HG03135 (cell line): ENCODE measurements around the gene RBM19.

Experiments
- ATAC-seq: cut with Tn5 transposase; IDR thresholded peaks from one replicate; pipeline ENCODE4 v1.9.1; 2021; ENCODE audit warnings: mild to moderate bottlenecking, moderate library complexity; ENCODE audit not compliant: unreplicated experiment

RBM19 gene

GRCh38 chr12:113860950-113861349 is 105.2 kb downstream of the RBM19 start:
- ATAC-seq = no peak

DNA sequence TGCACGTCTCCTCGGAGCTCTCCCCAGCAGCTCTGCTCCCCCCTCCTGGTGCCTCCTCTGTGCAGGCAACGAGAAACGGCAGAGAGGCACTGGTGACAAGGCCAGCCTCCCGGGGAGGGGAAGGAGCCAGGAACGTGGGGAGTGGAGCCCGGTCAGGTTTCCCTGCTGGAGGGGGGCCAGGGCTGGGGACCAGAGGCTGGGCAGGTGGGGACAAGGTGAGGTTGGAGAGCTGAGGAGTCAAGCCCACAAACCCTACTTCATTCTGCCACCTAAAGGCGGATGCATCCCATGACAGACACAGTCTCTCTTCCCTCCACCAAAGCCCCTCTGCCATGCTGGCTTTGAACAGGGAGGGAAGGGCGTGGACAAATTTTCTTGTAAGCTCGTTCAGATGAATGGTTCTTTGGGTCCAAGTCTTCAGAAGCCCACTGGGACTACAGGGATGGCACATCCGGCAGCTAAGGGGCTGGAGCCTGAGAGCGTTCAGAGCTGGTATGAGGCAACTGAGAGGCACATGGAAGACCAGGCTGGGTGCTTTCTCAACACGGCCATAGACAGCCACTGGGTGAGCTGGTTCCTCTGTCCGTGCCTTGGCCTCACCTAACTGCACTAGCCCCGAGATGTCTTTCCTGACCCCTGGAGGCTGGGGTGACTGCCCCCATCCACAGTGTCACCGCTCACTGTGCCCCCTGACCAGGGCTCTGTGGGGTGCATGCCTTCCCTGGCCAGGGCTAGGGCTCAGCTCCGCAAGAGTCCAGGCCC is 105.9 kb downstream of the RBM19 start:
- ATAC-seq = no peak

DNA sequence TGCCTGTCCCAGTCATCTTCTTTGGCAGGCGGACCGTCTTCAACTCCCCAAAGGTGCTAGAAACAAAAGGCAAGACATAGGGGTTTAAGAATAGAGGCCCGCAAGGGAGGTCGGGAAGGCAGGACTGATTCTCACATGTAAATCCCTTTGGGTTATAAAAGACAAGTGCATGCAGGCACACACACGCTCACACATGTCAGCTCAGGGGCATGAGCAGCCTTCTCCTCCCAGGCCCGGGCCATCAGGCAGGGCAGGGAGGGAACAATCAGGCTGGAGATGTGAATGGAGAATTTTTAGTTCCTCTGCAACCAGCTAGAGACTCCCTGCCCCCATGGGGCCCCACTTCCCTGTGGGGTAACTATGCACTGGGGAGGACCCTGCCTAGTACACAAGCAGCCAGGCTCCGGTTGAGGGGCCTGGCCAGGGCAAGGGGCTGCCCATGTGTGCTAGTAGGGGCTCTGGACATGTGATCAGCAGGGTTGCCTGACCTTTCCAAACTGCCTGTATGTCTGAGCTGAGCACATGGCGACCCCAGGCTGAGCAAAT is 107.2 kb downstream of the RBM19 start:
- ATAC-seq = no peak

DNA sequence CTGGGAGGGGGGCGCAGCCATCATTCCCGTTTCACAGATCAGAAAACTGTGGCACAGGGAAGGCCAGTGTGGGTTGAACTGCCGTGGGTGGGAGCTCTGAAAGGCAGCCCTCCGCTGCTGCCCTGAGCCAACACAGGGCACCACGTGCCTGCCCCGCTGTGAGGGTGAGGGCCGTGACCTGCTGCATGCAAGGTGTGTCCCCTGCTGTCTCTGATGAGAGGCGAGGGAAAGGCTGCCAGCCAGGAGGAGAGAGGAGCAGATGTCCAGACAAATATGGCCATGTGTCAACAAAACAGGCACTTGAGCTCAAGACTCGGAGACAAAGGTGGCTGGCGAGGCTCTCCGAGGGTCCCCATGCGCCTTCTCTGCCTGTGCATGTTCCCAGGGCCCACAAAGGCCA is 108.8 kb downstream of the RBM19 start:
- no peak for ATAC-seq

DNA sequence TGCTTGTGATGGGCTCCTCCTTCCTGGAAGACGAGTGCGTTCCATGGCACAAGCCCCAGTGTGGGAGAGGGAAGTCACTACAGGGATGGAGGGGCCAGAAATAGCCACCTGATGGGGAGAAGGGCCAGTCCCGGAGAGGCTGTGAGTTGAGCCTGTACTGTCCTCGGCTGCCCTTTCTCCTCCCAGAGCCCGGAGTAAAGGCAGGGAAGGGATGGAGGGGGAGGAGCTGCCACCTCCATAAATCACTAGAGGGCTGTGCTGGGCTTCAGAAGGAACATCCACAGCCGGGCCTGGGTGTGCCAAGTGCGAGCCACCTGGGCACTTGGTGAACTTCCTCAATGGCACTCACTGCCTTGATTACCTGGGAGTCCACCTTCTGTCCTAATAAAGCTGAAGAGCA is 110.1 kb downstream of the RBM19 start:
- no peak for ATAC-seq

DNA sequence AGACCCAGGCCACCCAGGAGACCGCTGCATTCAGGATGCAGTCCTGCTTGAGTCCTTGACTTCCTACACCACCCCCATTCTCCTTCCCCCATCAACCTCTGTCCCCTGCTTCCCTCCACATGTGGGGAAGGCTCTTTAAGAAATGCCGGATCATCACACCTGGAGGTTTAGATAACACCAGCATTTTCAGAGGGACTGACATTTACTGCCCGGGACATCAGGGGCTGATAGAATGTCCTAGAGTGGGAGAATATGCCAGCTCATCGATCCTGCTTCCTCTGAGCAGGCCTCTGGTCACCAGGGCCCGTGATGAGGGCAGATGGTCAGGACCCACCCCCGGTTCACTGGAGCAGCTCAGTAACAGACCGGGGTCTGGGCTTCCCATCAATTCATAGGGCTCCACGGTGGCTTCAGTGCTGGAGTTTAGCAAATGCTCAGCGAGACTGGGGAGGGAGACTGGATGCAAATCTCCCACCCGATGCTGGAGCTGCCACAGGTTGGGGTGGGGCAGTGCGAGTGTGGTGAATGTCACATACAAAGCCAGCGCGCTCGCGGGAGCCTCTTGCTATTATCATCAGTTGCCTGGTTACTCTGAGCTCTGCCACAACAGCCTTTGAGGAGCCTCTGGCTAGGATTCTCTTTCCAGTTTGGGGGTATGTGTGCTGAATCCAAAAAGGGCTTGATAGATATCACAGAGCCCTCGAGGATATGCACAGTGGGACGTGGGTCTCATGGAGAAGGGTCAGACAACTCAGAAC is 111.6 kb downstream of the RBM19 start:
- ATAC-seq = no peak

DNA sequence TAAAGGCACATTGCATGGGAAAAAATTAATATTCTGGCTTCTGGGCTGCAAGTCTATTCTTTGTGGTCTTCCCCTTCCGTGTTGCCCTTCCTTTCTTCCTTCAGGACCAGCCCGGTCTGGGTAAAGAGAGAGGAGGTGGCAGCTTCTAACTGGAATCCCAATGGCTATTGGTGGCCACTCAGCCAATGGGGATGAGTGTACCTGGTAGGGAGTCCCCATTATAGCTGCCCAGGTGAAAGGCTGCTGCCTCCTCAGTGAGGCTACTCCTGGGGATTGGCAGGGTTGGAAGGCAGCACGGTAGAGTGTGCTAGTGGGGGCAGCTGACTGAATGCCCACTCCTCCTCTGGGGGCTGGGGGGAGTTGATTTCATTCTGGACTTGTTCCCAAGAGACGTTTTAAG is 112.6 kb downstream of the RBM19 start:
- ATAC-seq = no peak

DNA sequence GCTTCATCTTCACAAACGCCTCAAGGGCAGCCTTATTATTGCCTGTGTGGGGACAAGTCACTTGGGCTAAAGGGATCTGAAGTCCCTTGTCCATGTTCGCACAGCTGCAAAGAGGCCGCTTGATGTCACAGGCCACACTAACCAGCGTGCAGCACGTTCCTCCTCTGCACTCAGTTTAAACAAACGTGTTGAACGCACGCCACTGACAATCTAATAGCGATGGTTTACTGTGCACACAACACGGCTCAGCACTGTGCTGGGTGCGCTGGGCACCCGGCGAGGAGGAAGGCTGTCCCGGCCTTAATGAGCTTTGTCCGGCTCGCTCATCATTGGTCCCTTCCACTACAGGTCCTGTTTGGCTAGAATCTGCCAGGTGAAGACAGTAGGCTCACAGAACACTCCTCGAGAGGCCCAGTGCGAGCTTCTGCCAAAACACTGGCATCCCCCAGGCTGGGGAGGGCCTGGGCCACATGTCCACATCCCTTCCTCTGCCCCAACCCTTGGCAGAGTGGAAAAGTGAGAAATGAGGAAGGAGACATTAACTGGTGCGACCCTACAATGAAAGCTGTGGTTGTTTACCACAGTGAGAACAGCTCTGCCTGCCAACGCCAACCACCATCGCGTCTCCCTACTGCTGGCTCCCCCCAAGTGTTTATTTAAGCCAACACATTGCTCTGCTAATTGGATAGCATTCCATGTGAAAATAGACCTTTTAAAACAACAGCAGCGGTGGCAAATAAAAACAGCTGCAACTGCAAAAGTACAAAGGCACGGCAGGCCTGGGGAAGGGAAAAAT is 113.2 kb downstream of the RBM19 start:
- no peak for ATAC-seq

DNA sequence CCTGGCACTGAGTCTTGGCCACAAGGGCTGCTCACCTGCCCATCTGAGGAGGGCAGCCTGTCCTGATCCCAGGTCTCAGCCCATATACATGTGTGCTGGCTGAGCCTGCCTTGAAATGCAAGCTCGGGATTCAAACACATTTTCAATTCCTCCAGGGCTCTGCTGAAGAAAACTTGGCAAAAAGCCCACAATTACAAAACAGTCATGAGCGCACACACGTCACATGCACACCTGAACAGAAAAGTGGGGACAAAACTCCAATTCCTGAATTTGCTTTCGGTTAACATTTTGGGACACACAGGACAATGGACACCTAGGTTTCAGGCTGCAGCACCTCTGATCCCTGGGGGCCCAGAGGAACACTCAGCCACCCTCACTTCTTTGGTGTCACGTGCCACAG is 113.9 kb downstream of the RBM19 start:
- no peak for ATAC-seq

DNA sequence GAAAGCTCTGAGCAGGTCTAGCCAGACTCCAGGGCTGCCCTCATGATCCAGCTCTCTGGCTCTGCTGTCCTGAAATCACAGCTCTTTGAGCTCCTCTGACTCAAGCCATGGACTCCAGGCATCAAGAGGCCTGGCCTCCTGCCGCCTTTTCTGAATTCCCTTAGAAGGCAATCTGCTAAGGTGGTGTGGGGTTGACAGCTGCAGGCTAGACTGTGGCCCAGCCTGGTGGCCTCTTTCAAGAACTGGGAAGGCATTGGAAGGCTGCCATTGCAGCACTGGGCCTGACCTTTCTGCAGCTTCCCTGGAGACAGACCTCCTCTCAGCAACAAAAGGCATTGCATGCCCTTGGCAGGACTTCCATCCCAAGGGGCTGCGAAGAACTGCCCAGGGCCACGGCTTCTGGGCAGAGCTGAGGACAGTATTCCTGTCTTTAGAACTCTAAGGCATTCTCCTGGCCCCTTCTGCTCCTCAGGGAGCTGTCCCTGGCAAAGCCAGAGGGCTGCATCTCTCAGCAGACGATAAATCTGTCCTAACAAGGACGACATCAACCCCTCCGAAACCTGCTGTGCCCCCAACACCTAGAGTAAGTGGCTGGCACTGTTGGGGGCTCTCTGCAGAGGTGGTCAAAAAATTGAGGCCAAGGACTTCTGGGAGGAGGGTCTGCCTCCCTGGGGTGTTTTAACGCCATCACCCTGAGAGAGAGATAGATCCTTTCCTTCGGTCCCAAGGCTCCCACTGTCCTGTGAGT is 115.6 kb downstream of the RBM19 start:
- no peak for ATAC-seq

DNA sequence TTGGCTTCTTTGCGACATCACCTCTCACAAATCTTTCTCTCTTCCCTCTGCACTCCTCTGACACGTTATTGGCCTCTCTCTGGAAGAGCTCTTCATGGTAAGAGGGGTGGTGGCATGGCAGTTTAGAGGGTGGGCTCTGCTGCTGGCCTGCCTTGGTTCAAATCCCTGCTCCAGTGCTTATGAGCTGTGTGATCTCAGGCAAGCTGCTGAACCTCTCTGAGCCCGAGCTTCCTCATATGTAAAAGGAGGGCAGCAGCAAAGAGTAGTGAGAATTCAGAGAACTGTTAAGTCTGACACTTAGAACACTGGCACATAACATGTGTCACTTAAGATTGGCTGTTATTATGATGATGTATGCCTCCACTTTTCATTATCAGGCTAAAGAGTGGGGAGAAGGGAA is 118.3 kb downstream of the RBM19 start:
- no peak for ATAC-seq

DNA sequence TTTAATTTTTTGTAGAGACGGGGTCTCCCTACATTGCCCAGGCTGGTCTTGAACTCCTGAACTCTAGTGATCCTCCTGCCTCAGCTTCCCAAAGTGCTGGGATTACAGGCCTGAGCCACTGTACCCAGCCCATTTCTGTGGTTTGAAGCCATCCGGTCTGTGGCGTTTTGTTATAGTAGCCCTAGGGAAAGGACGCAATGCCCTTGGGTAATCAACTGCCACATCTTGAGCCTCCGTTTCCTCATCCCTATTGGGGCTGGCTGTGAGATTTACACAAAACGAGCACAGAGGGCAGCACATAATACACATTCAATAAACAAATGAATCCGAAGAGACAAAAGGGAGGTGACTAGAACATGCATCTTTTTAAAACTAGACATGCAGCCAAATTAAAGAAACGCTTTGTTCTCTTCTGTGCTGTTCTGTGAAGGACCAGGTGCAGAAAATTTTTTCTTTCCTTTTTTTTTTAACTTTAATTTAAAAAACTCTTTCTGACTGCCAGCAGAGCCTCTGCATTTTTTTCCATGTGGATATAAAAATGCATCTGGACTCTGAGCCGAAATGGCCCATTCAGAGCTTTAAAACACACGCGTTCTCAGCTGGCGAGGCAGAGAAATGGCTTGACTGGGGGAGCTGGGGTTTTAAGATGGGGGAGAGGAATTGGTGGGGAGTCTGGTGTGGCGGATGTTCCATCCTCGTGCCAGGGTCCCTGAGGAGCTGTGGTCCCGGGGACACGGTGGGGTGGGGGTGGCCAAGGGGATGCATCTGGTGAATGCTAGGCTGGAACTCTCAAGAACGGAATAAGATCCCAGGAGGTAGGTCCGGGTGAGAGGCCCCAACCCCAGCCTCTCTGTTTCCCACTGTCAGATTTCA is 119.0 kb downstream of the RBM19 start:
- ATAC-seq = no peak

GRCh38 chr12:113845900-113846674 is 120.0 kb downstream of the RBM19 start:
- ATAC-seq = no peak

DNA sequence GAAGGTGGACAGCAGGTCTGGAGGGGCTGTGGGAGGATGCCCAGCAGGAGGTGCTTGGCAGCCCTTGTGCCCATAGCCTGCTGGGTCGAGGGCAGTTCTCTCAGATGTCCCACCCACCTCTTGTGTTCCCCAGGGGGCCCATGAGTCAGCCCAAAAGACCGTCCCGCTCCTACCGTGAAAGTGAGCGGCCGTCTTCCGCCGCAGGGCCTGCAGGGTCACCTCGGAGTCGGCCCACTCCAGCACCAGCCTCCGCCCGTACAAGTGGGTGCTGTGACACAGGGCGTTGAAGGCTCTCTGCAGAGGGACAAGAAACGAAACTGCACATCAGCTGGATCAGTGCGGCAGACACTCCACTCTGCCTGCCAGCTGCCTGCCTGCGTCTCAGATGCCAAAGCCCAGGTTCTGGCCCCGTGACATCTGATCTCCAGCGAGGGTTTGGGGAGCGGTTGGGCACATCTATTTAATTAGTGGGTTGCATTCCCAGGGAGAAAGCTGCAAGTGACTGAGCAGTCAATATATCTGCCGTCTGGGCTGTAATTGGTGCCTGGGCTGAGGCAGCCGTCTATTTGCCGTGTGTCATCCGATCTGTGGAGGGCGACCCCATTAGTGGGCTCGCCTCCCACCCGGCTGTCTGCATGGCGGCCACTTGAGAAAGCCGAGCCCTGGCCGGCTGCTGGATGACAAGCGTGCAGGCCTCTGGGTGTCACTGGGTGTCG is 121.5 kb downstream of the RBM19 start:
- no peak for ATAC-seq

DNA sequence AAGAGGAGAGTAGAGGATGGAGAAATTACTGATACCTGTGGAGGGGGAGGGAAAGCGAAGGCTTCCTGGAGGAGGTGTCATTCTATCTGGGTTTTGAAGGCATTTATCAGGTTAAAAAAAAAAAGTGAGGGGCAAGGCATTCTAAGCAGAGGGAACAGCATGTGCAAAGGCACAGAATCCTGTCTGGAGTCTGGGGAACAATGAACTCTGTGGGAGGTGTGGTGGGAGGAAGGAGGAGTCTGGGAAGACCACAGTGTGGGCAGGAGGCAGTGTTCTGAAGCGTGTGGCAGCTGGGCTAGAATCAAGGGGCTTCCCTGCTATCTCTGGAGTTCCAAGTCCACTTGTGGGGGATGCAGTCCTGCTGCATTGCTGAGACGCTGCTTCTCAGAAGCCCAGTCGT is 123.4 kb downstream of the RBM19 start:
- no peak for ATAC-seq

- no peak for ATAC-seq
Observed at GRCh38 chr12:113841786-113842185, 124.3 kb downstream of the RBM19 start.

DNA sequence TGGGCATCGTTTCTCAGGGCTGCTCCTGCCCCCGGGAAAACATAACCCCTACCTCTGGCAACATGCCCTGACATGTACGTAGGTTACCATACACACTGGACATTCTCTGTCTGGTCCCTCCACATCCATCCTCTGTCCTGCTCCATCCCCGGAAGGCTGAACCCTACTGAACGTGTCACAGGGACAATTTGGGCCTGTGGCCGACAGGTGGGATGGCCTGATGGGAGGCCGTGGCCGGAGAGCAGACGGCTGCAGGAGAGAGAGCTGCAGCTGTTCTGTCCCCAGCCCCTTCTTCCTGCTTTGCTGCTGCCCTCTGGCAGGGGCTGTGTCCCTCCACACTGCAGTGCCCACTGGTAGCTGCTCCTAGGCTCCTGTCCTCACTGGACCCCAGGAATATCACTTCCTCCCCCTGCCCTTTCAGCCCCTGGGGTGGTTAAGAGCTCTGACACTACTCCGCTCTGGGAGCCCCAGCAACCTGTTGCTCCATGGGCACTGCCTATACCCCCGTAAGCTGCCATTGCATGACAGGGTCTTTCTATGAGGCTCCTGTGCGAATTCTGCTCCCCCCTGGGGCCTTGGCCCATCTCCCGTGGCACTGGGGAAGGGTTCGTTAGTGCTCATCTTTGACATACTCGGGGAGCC is 125.6 kb downstream of the RBM19 start:
- ATAC-seq = no peak

GRCh38 chr12:113838896-113839295 is 127.2 kb downstream of the RBM19 start:
- ATAC-seq = no peak
